SK-N-SH (cell line): ENCODE measurements around the gene PCNX4. TPM values are rescaled to one million over a fixed set of nuclear protein-coding genes. Genes with fewer than 3 reads are reported as not detected.

Experiments
- CTCF ChIA-PET: fragments of 300-600, 350-600 bp; formaldehyde crosslinking; extraction: SDS; loops from one replicate; lab custom pipeline; 2021; lab: Yijun Ruan, JAX
- POLR2A ChIA-PET: fragments of 350-600 bp; sonication (Branson Sonifier 250); formaldehyde crosslinking; extraction: SDS; loops from one replicate; lab custom pipeline; 2020; ENCODE audit warnings: antibody characterized with exemption, inconsistent platforms; lab: Yijun Ruan, JAX
- DNase-seq: peaks from one replicate; pipeline ENCODE4 v3.0.0; 2012
- H2AFZ ChIP-seq: fragments of 200-600 bp; sonication (generic); 2 replicates; pipeline ENCODE4 v1.8.1; 2016; ENCODE audit warnings: antibody characterized with exemption, mild to moderate bottlenecking, low read depth
- H3F3A ChIP-seq: fragments of 200-600 bp; sonication (generic); replicated peaks from 2 replicates; pipeline ENCODE3; 2016; ENCODE audit warnings: antibody characterized with exemption, mild to moderate bottlenecking; ENCODE audit not compliant: insufficient read depth
- H3K27ac ChIP-seq, 2 experiments: fragments of 200-500 bp in 1 of 2; fragments of 200-600 bp in 1 of 2; sonication (Bioruptor generic) in 1 of 2; sonication (generic), shearing (Covaris generic) in 1 of 2; 2 replicates each; pipeline versions ENCODE4 v1.5.1 to v1.6.1; 2014 to 2016; ENCODE audit warnings: low read depth in 2 of 2, inconsistent platforms in 1 of 2, low read length in 1 of 2, mild to moderate bottlenecking in 1 of 2, mixed read lengths in 1 of 2
- H3K27me3 ChIP-seq: fragments of 200-600 bp; sonication (generic), shearing (Covaris generic); 2 replicates; pipeline ENCODE4 v1.6.1; 2016; ENCODE audit warnings: mixed run types; ENCODE audit not compliant: insufficient read depth
- H3K36me3 ChIP-seq, 2 experiments: fragments of 200-500 bp in 1 of 2; fragments of 200-600 bp in 1 of 2; sonication (Bioruptor generic) in 1 of 2; sonication (generic) in 1 of 2; replicated peaks in 1 of 2; 2 replicates each; pipeline versions ENCODE3 to v1.5.1; 2014 to 2016; ENCODE audit warnings: low read length in 1 of 2, mild to moderate bottlenecking in 1 of 2; ENCODE audit not compliant: insufficient read depth in 2 of 2, control insufficient read depth in 1 of 2
- H3K4me1 ChIP-seq, 2 experiments: fragments of 200-500 bp in 1 of 2; fragments of 200-600 bp in 1 of 2; sonication (Bioruptor generic) in 1 of 2; sonication (generic), shearing (Covaris generic) in 1 of 2; 2 replicates each; pipeline versions ENCODE4 v1.5.1 to v1.6.1; 2014 to 2016; ENCODE audit warnings: low read depth in 1 of 2, low read length in 1 of 2, mixed run types in 1 of 2; ENCODE audit not compliant: insufficient read depth in 2 of 2, control insufficient read depth in 1 of 2
- H3K4me2 ChIP-seq: fragments of 200-600 bp; sonication (generic), shearing (Covaris generic); 2 replicates; pipeline ENCODE4 v1.6.1; 2017; ENCODE audit warnings: mixed run types
- H3K4me3 ChIP-seq, 2 experiments: fragments of 200-500 bp in 1 of 2; fragments of 200-600 bp in 1 of 2; sonication (Bioruptor generic) in 1 of 2; sonication (generic), shearing (Covaris generic) in 1 of 2; 2 replicates each; pipeline versions ENCODE4 v1.5.1 to v1.8.1; 2014 to 2016; ENCODE audit warnings: low read depth in 2 of 2, inconsistent platforms in 1 of 2, low read length in 1 of 2, mild to moderate bottlenecking in 1 of 2, mixed read lengths in 1 of 2, moderate library complexity in 1 of 2
- H3K79me2 ChIP-seq: fragments of 200-600 bp; sonication (generic); 2 replicates; pipeline ENCODE4 v1.8.1; 2017; ENCODE audit warnings: mild to moderate bottlenecking; ENCODE audit not compliant: insufficient read depth
- H3K9ac ChIP-seq: fragments of 200-600 bp; sonication (generic); 2 replicates; pipeline ENCODE4 v1.6.1; 2017; ENCODE audit warnings: mixed run types
- H3K9me2 ChIP-seq: fragments of 200-600 bp; sonication (generic); 2 replicates; pipeline ENCODE4 v1.6.1; 2017; ENCODE audit warnings: mixed run types
- H3K9me3 ChIP-seq: fragments of 200-600 bp; sonication (generic); 2 replicates; pipeline ENCODE4 v1.6.1; 2017; ENCODE audit warnings: mixed run types, mild to moderate bottlenecking, moderate library complexity
- H4K20me1 ChIP-seq: fragments of 200-600 bp; sonication (generic); 2 replicates; pipeline ENCODE4 v1.6.1; 2017; ENCODE audit warnings: mild to moderate bottlenecking, mixed run types; ENCODE audit not compliant: insufficient read depth
- CTCF ChIP-seq: fragments of 200-600 bp; sonication (generic); IDR thresholded peaks from 2 replicates; pipeline ENCODE4 v1.6.1; 2017; ENCODE audit warnings: antibody characterized with exemption, mild to moderate bottlenecking, moderate library complexity
- ELF1 ChIP-seq: IDR thresholded peaks from 2 replicates; pipeline ENCODE4 v1.4.0; 2012
- EZH2phosphoT487 ChIP-seq: fragments of 200-600 bp; sonication (generic); IDR thresholded peaks from 2 replicates; pipeline ENCODE4 v1.6.1; 2017; ENCODE audit warnings: low read depth, mixed run types, mild to moderate bottlenecking, antibody characterized with exemption, moderate library complexity, borderline replicate concordance
- FOXJ3 ChIP-seq: sonication (generic); formaldehyde crosslinking; IDR thresholded peaks from 2 replicates; pipeline ENCODE4 v1.5.1; 2020; ENCODE audit warnings: mild to moderate bottlenecking, missing genetic modification reagents
- FOXM1 ChIP-seq: IDR thresholded peaks from 2 replicates; pipeline ENCODE4 v1.4.0; 2012; ENCODE audit warnings: low read depth, mild to moderate bottlenecking
- GATA2 ChIP-seq: sonication (generic); formaldehyde crosslinking; IDR thresholded peaks from 2 replicates; pipeline ENCODE4 v1.5.0; 2020; ENCODE audit warnings: mild to moderate bottlenecking, missing genetic modification reagents
- JUND ChIP-seq: IDR thresholded peaks from 2 replicates; pipeline ENCODE4 v1.4.0; 2012
- MEF2A ChIP-seq: IDR thresholded peaks from 2 replicates; pipeline ENCODE4 v1.4.0; 2012; ENCODE audit warnings: low read depth, borderline replicate concordance
- MXI1 ChIP-seq: IDR thresholded peaks from 2 replicates; pipeline ENCODE4 v1.6.1; 2012; ENCODE audit warnings: mild to moderate bottlenecking, low read depth, low read length, improper control_type of control experiment
- NFIC ChIP-seq: IDR thresholded peaks from 2 replicates; pipeline ENCODE4 v1.4.0; 2012; ENCODE audit warnings: borderline replicate concordance
- PBX3 ChIP-seq: IDR thresholded peaks from 2 replicates; pipeline ENCODE4; 2012
- POLR2AphosphoS5 ChIP-seq: IDR thresholded peaks from 2 replicates; pipeline ENCODE4 v1.6.1; 2012; ENCODE audit warnings: low read depth, low read length
- RCOR1 ChIP-seq: fragments of 150-350 bp; IDR thresholded peaks from 2 replicates; pipeline ENCODE4 v1.6.1; 2017; ENCODE audit warnings: antibody characterized with exemption, low read length
- REST ChIP-seq: IDR thresholded peaks from 2 replicates; pipeline ENCODE4 v1.6.1; 2012; ENCODE audit warnings: mild to moderate bottlenecking, low read depth, low read length, moderate library complexity
- RXRA ChIP-seq: IDR thresholded peaks from 2 replicates; pipeline ENCODE4 v1.4.0; 2012; ENCODE audit warnings: low read depth, mild to moderate bottlenecking, borderline replicate concordance
- SIN3A ChIP-seq: IDR thresholded peaks from 2 replicates; pipeline ENCODE4 v1.6.1; 2012; ENCODE audit warnings: low read depth, mild to moderate bottlenecking, low read length, moderate library complexity, borderline replicate concordance
- TAF1 ChIP-seq: IDR thresholded peaks from 2 replicates; pipeline ENCODE4 v1.6.1; 2012; ENCODE audit warnings: low read depth, mild to moderate bottlenecking, low read length, moderate library complexity, borderline replicate concordance
- TCF12 ChIP-seq: IDR thresholded peaks from 2 replicates; pipeline ENCODE4 v1.4.0; 2012
- TEAD4 ChIP-seq: IDR thresholded peaks from 2 replicates; pipeline ENCODE4 v1.4.0; 2012; ENCODE audit warnings: mild to moderate bottlenecking, borderline replicate concordance; ENCODE audit not compliant: insufficient read depth
- USF2 ChIP-seq: fragments of 150-350 bp; IDR thresholded peaks from 2 replicates; pipeline ENCODE4 v1.6.1; 2017; ENCODE audit warnings: antibody characterized with exemption, low read length, low read depth, borderline replicate concordance
- WGBS: methylation state at CpG from one replicate; pipeline ENCODE4 v1.1.6; 2017; ENCODE audit warnings: low lambda C conversion rate; 5-methylcytosine and 5-hydroxymethylcytosine counted together
- polyA plus RNA-seq, 3 experiments: library from polyadenylated mRNA; depleted of rRNA; stranded (reverse); fragments of >200 nt; gene quantifications; 2 replicates each; pipeline ENCODE4 v1.2.3, GENCODE V29; 2012

Gene PCNX4
- polyA plus RNA-seq, 1 of the 3 experiments (the other 2 are of a cell fraction) = 21.1 TPM

GRCh38 chr14:60171690-60172089, 80.0 kb downstream of the PCNX4 start:
- Histone ChIP-seq H3K4me1 (no peaks in the 10 kb centered on the region), H3F3A (no peaks in the 10 kb centered on the region), H3K9me3 (no peaks in the 10 kb centered on the region), H3K27ac (no peak overlapping the region), H3K79me2 (no peaks in the 10 kb centered on the region), H2AFZ (no peak overlapping the region; the same call in 1 of the 2 replicates), H4K20me1 (no peaks in the 10 kb centered on the region), H3K27me3 (no peaks in the 10 kb centered on the region), H3K4me3 (no peak overlapping the region), H3K4me2 (no peak overlapping the region), H3K9ac (no peak overlapping the region), H3K36me3 (no peaks in the 10 kb centered on the region), H3K9me2 (no peaks in the 10 kb centered on the region)
- ChIA-PET CTCF (interaction anchor here (1.1 to 7.0 kb wide), 3 partner anchors 11 to 207 kb away, joined by 3 to 50 read pairs (median 5); no protein-coding TSS in a partner anchor), POLR2A (no interaction called here)
- 91% methylated on average over 2 of the region's 2 CpGs for WGBS
- TF ChIP-seq GATA2 (CRISPR knock-in tag) (no peak), MXI1 (no peak), USF2 (no peak), FOXM1 (no peak), RCOR1 (no peak), JUND (no peak), RXRA (no peak), ELF1 (no peak), FOXJ3 (CRISPR knock-in tag) (no peak), PBX3 (no peak), TAF1 (no peak), CTCF (no peak)
- no peak for DNase-seq

GRCh38 chr14:60174352-60175254, 82.9 kb downstream of the PCNX4 start:
- H2AFZ ChIP-seq = no peak overlapping the region
- no peak overlapping the region for H3K9ac ChIP-seq
- H3K27ac ChIP-seq = no peak overlapping the region
- 75% methylated on average over 11 of the region's 11 CpGs for WGBS
- no peaks in the 10 kb centered on the region for H3K79me2 ChIP-seq
- 0 out of 4 replicates have a peak, but pooled peaks cover 0 to 3% of the 10 kb centered on the region in 2 experiments for H3K4me1 ChIP-seq
- H3K36me3 ChIP-seq = no peaks in the 10 kb centered on the region
- POLR2A ChIA-PET = no interaction called here
- no peak for DNase-seq
- H3K9me3 ChIP-seq = no peaks in the 10 kb centered on the region
- H3K4me3 ChIP-seq = no peak overlapping the region
- no peaks in the 10 kb centered on the region for H3K27me3 ChIP-seq
- H3K4me2 ChIP-seq = no peak overlapping the region
- H3F3A ChIP-seq = no peaks in the 10 kb centered on the region
- H3K9me2 ChIP-seq = no peaks in the 10 kb centered on the region
- CTCF ChIA-PET = interaction anchor here (1.3 to 7.0 kb wide), 2 partner anchors 8 to 9 kb away, joined by 3 to 50 read pairs; partner anchors contain the start of gene DHRS7
- H4K20me1 ChIP-seq = no peaks in the 10 kb centered on the region
- TF ChIP-seq FOXM1 (no peak), MEF2A (no peak), TEAD4 (no peak), SIN3A (no peak), TCF12 (no peak), POLR2AphosphoS5 (no peak), EZH2phosphoT487 (no peak), JUND (no peak), MXI1 (no peak), NFIC (no peak), REST (no peak)
